ENCODE measurements around the gene SLC25A12. TPM values are rescaled to one million over a fixed set of nuclear protein-coding genes. Genes with fewer than 3 reads are reported as not detected.
"Not testable (repeated sequence)": the region's sequence is repeated elsewhere in the genome, so short reads cannot be mapped to it uniquely, and the experiment has no call there.

Gene SLC25A12
- total RNA-seq, 1 donor, result 26.8 TPM

DNA sequence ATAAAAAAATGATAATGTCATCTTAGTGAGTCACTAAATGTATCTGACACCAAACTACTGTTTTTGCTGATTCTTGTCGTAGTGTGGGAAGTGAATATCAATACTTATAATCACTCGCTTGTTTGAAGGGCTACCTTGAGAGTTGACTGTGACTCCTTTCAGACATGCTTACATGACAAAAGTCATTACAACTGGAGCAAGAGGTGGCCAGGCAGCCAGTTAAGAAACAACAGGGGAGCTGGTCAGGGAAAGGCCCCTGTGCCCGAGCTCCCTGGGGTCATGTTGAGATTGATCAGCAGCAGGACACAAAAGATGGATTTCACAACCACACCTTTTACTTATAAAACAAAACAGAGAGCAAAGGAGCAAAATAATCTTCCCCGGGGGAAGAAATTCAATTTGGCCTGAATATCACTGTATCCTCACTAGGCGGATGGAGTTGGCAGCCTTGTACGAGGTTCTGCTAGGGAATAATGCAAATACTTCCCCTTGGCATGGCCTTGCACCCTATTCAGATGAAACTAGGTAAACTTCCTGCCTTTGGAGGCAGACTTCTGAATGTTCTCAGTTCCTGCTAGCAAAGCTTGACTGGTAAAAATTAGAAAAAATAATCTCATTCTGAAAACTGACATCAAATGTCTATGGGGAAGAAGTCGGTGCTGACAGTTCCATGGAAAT lies 105.6 kb downstream of the SLC25A12 start:
- Histone ChIP-seq H3K9me3 (ENCODE audit: low read depth, low read length) (no peaks in the 10 kb centered on the region), H4K20me1 (ENCODE audit: insufficient read depth, low read length) (no peaks in the 10 kb centered on the region)

DNA sequence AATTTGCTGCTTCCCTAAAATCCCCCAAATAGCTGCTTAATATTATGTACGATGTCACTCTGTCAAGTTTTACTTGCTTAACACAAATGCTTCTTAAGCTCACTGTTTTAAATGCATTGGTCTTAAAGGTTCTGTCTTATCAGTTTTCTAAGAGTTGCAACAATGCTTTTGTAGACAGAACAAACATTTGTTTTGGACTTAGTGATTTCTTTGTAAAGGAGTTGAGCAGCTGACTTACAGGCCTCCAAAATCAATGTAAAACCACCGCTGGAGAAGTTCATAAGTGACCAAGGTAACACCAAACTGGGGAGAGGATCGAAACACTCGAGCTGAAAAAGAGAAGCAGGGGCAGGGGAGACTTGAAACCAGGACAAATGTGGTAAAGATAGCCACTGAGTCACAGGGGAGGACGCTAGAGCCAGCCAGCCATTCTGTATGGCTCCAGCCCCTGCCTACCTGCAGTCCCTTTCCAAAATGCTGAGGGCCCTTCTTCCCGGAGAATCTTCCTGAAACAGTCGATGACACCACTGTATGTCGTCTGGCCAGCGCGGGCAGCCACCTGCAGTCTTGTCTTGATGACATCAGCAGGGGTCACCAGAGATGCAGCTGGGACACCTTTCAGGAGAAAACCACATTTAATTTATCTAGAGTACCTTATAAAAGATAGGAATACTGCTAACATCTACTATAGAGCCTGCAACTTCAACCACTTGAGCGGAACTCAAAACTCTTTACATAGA lies 106.5 kb downstream of the SLC25A12 start:
- TF ChIP-seq, protein P1, sequence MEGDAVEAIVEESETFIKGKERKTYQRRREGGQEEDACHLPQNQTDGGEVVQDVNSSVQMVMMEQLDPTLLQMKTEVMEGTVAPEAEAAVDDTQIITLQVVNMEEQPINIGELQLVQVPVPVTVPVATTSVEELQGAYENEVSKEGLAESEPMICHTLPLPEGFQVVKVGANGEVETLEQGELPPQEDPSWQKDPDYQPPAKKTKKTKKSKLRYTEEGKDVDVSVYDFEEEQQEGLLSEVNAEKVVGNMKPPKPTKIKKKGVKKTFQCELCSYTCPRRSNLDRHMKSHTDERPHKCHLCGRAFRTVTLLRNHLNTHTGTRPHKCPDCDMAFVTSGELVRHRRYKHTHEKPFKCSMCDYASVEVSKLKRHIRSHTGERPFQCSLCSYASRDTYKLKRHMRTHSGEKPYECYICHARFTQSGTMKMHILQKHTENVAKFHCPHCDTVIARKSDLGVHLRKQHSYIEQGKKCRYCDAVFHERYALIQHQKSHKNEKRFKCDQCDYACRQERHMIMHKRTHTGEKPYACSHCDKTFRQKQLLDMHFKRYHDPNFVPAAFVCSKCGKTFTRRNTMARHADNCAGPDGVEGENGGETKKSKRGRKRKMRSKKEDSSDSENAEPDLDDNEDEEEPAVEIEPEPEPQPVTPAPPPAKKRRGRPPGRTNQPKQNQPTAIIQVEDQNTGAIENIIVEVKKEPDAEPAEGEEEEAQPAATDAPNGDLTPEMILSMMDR (IDR thresholded peaks at IDR 0.05; ENCODE audit: extremely low read depth, low read depth, low read length), result no peak
- no peaks in the 10 kb centered on the region for H3K4me1 ChIP-seq (ENCODE audit: insufficient read depth, low read length)
- no peak overlapping the region for H2AFZ ChIP-seq (ENCODE audit: low read length)

More for the DNA sequence above, 105.6 kb downstream of the SLC25A12 start:
- H3K79me2 ChIP-seq (ENCODE audit: insufficient read depth, low read length), result no peaks in the 10 kb centered on the region
- no peaks in the 10 kb centered on the region for H3K4me1 ChIP-seq (ENCODE audit: insufficient read depth, low read length)
- no peak overlapping the region for H3K27ac ChIP-seq (ENCODE audit: low read depth, low read length)
- no peak overlapping the region for H2AFZ ChIP-seq (ENCODE audit: low read length)
- H3K36me3 ChIP-seq (ENCODE audit: insufficient read depth, low read length), result peaks cover 45% of the 10 kb centered on the region
- TF ChIP-seq, protein P1 (IDR thresholded peaks at IDR 0.05; ENCODE audit: extremely low read depth, low read depth, low read length), result no peak
- H3K4me3 ChIP-seq (ENCODE audit: insufficient read depth, low read length), result no peak overlapping the region
- DNase-seq (ENCODE audit: insufficient read length, low spot score, missing footprints), result no peak
- no peak overlapping the region for H3K4me2 ChIP-seq (ENCODE audit: insufficient read depth, low read length)
- no peaks in the 10 kb centered on the region for H3K27me3 ChIP-seq (ENCODE audit: insufficient read depth, low read length)

DNA sequence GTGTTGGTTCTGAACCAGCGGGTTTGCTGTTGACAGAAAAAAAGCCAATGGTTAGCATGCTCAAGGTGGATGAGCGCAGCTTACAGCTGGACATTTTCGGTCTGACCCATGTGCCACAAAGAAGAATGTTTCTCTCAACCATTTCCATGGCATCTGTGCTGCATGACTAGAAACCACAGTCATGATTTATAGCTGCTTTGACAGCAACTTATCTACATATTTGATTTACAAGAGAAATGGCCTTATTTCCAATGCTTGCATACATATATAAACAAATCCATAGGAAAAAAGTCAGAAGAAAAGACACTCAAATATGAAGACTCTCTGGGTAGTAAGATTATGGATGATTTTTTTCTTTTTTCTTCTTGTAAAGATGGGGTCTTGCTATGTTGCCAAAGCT lies 108.6 kb downstream of the SLC25A12 start:
- H2AFZ ChIP-seq (ENCODE audit: low read length), result no peak overlapping the region
- peaks cover 37% of the 10 kb centered on the region for H3K36me3 ChIP-seq (ENCODE audit: insufficient read depth, low read length)
- H3K4me3 ChIP-seq (ENCODE audit: insufficient read depth, low read length), result no peak overlapping the region
- no peaks in the 10 kb centered on the region for H3K9me3 ChIP-seq (ENCODE audit: low read depth, low read length)
- no peaks in the 10 kb centered on the region for H3K4me1 ChIP-seq (ENCODE audit: insufficient read depth, low read length)
- DNase-seq (ENCODE audit: insufficient read length, low spot score, missing footprints), result no peak
- no peaks in the 10 kb centered on the region for H3K79me2 ChIP-seq (ENCODE audit: insufficient read depth, low read length)
- no peak overlapping the region for H3K27ac ChIP-seq (ENCODE audit: low read depth, low read length)
- H4K20me1 ChIP-seq (ENCODE audit: insufficient read depth, low read length), result no peaks in the 10 kb centered on the region
- no peaks in the 10 kb centered on the region for H3K27me3 ChIP-seq (ENCODE audit: insufficient read depth, low read length)
- TF ChIP-seq, protein P1 (IDR thresholded peaks at IDR 0.05; ENCODE audit: extremely low read depth, low read depth, low read length), result no peak
- no peak overlapping the region for H3K4me2 ChIP-seq (ENCODE audit: insufficient read depth, low read length)

More for the DNA sequence above, 106.5 kb downstream of the SLC25A12 start:
- Histone ChIP-seq H3K27ac (ENCODE audit: low read depth, low read length) (no peak overlapping the region), H3K36me3 (ENCODE audit: insufficient read depth, low read length) (peaks cover 46% of the 10 kb centered on the region), H3K9me3 (ENCODE audit: low read depth, low read length) (no peaks in the 10 kb centered on the region), H3K4me3 (ENCODE audit: insufficient read depth, low read length) (no peak overlapping the region), H3K79me2 (ENCODE audit: insufficient read depth, low read length) (no peaks in the 10 kb centered on the region), H3K27me3 (ENCODE audit: insufficient read depth, low read length) (no peaks in the 10 kb centered on the region), H3K4me2 (ENCODE audit: insufficient read depth, low read length) (no peak overlapping the region), H4K20me1 (ENCODE audit: insufficient read depth, low read length) (no peaks in the 10 kb centered on the region)
- DNase-seq (ENCODE audit: insufficient read length, low spot score, missing footprints), result no peak

DNA sequence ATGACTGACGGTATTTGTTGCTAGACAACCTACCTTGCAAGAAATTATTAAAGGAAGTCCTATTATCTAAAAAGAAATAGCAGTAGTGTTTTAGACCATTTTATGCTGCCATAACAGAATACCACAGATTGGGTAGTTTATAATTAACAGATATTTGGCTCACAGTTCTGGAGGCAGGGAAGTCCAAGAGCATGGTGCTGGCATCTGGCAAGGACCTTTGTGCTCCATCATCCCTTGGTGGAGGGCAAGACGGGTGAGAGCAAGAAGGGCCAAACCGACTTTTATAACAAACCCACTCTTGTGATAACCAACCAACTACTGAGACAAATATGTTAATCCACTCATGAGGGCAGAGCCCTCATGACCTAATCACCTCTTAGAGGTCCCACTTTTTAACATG lies 115.5 kb downstream of the SLC25A12 start:
- Histone ChIP-seq H3K9me3 (ENCODE audit: low read depth, low read length) (no peaks in the 10 kb centered on the region), H2AFZ (ENCODE audit: low read length) (no peak overlapping the region), H3K4me3 (ENCODE audit: insufficient read depth, low read length) (no peak overlapping the region), H3K79me2 (ENCODE audit: insufficient read depth, low read length) (no peaks in the 10 kb centered on the region), H3K4me1 (ENCODE audit: insufficient read depth, low read length) (no peaks in the 10 kb centered on the region), H4K20me1 (ENCODE audit: insufficient read depth, low read length) (no peaks in the 10 kb centered on the region), H3K4me2 (ENCODE audit: insufficient read depth, low read length) (no peak overlapping the region), H3K36me3 (ENCODE audit: insufficient read depth, low read length) (peaks cover 2% of the 10 kb centered on the region), H3K27ac (ENCODE audit: low read depth, low read length) (no peak overlapping the region), H3K27me3 (ENCODE audit: insufficient read depth, low read length) (no peaks in the 10 kb centered on the region)
- TF ChIP-seq, protein P1 (IDR thresholded peaks at IDR 0.05; ENCODE audit: extremely low read depth, low read depth, low read length), result no peak
- no peak for DNase-seq (ENCODE audit: insufficient read length, low spot score, missing footprints)

DNA sequence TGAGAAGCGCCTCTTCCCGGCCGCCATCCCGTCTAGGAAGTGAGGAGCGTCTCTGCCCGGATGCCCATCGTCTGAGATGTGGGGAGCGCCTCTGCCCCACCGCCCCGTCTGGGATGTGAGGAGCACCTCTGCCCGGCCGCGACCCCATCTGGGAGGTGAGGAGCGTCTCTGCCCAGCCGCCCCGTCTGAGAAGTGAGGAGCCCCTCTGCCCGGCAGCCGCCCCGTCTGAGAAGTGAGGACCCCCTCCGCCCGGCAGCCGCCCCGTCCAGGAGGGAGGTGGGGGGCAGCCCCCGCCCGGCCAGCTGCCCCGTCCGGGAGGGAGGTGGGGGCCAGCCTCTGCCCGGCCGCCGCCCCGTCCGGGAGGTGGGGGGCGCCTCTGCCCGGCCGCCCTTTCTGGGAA lies 119.5 kb downstream of the SLC25A12 start:
- H3K36me3 ChIP-seq (ENCODE audit: insufficient read depth, low read length); H4K20me1 ChIP-seq (ENCODE audit: insufficient read depth, low read length); H3K4me2 ChIP-seq (ENCODE audit: insufficient read depth, low read length); H3K27me3 ChIP-seq (ENCODE audit: insufficient read depth, low read length); H3K79me2 ChIP-seq (ENCODE audit: insufficient read depth, low read length); H2AFZ ChIP-seq (ENCODE audit: low read length); H3K4me3 ChIP-seq (ENCODE audit: insufficient read depth, low read length); H3K27ac ChIP-seq (ENCODE audit: low read depth, low read length); H3K4me1 ChIP-seq (ENCODE audit: insufficient read depth, low read length); H3K9me3 ChIP-seq (ENCODE audit: low read depth, low read length); DNase-seq (ENCODE audit: insufficient read length, low spot score, missing footprints): not testable (repeated sequence)
